KMS-11 (cell line): Measurements from ENCODE around the gene C1orf74.
A peak's percentile ranks its signal among the peaks of the same experiment; 100 is the strongest.

ENCODE experiments used
- H2AFZ ChIP-seq: fragments of 200-600 bp; sonication (generic); 2 replicates; pipeline ENCODE4 v1.6.1; 2016; ENCODE audit warnings: antibody characterized with exemption, mixed run types, low read depth
- H3K27ac ChIP-seq: fragments of 200-600 bp; sonication (generic); 2 replicates; pipeline ENCODE4 v1.6.1; 2016; ENCODE audit warnings: mild to moderate bottlenecking, mixed run types
- H3K27me3 ChIP-seq: fragments of 200-600 bp; sonication (generic); 2 replicates; pipeline ENCODE4 v1.6.1; 2017; ENCODE audit warnings: mild to moderate bottlenecking, low read depth, mixed run types, moderate library complexity; ENCODE audit not compliant: insufficient read depth
- H3K36me3 ChIP-seq: fragments of 200-600 bp; sonication (generic); 2 replicates; pipeline ENCODE4 v1.6.1; 2017; ENCODE audit warnings: mild to moderate bottlenecking, mixed run types; ENCODE audit not compliant: insufficient read depth
- H3K4me1 ChIP-seq: fragments of 200-600 bp; sonication (generic); 2 replicates; pipeline ENCODE4 v1.6.1; 2016; ENCODE audit warnings: mild to moderate bottlenecking, low read depth, mixed run types; ENCODE audit not compliant: poor library complexity, severe bottlenecking
- H3K4me2 ChIP-seq: fragments of 200-600 bp; sonication (generic); 2 replicates; pipeline ENCODE4 v1.7.0; 2016; ENCODE audit warnings: mild to moderate bottlenecking, mixed run types
- H3K4me3 ChIP-seq: fragments of 200-600 bp; sonication (generic); IDR thresholded peaks from 2 replicates; pipeline ENCODE4 v1.6.1; 2017; ENCODE audit warnings: low read depth, low read length, mixed read lengths; ENCODE audit not compliant: insufficient read depth
- H3K79me2 ChIP-seq: fragments of 200-600 bp; sonication (generic); 2 replicates; pipeline ENCODE4 v1.6.1; 2016; ENCODE audit warnings: low read depth, mixed run types; ENCODE audit not compliant: insufficient read depth
- H3K9ac ChIP-seq: fragments of 200-600 bp; sonication (generic); 2 replicates; pipeline ENCODE4 v1.6.1; 2016; ENCODE audit warnings: mild to moderate bottlenecking, mixed run types
- H4K20me1 ChIP-seq: fragments of 200-600 bp; sonication (generic); 2 replicates; pipeline ENCODE4 v1.6.1; 2016; ENCODE audit warnings: mild to moderate bottlenecking, mixed run types; ENCODE audit not compliant: insufficient read depth
- TF ChIP-seq, protein P1 (sequence below): fragments of 200-600 bp; sonication (generic); conservative IDR thresholded peaks from 2 replicates; pipeline ENCODE4 v1.6.1; 2017; ENCODE audit warnings: low read depth, mild to moderate bottlenecking, antibody characterized with exemption, low read length, moderate library complexity, mixed read lengths

Gene C1orf74

DNA sequence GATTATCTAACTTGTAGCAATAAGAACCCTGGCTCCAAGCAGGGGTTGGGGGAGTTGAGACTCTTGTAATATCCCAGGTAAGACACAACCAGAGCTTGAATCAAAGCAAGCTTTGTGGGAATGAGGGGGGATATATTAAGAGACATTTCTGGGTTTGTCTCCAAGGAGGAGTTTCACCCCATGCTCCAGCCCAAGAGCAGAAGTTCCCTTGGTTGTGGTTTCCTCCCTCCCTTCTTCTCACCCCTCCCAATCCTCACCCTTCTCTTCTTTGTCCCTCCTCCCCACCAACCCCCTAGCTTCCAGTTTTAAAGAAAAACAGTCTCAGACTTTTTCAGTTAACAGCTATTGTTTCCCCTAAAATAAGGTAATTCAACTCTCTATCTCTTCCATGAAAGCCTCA is 16.7 kb downstream of the C1orf74 start:
- TF ChIP-seq, protein P1, sequence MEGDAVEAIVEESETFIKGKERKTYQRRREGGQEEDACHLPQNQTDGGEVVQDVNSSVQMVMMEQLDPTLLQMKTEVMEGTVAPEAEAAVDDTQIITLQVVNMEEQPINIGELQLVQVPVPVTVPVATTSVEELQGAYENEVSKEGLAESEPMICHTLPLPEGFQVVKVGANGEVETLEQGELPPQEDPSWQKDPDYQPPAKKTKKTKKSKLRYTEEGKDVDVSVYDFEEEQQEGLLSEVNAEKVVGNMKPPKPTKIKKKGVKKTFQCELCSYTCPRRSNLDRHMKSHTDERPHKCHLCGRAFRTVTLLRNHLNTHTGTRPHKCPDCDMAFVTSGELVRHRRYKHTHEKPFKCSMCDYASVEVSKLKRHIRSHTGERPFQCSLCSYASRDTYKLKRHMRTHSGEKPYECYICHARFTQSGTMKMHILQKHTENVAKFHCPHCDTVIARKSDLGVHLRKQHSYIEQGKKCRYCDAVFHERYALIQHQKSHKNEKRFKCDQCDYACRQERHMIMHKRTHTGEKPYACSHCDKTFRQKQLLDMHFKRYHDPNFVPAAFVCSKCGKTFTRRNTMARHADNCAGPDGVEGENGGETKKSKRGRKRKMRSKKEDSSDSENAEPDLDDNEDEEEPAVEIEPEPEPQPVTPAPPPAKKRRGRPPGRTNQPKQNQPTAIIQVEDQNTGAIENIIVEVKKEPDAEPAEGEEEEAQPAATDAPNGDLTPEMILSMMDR: peak; percentile 1; the same call in 1 of the 2 replicates
- H3K4me2 ChIP-seq: peak overlapping the region; percentile 74
- no peak overlapping the region for H2AFZ ChIP-seq
- peak overlapping the region; percentile 0; the same call in 1 of the 2 replicates for H3K9ac ChIP-seq
- no peaks in the 10 kb centered on the region for H3K36me3 ChIP-seq
- no peak overlapping the region for H3K4me3 ChIP-seq
- H3K79me2 ChIP-seq: peaks cover 10% of the 10 kb centered on the region
- peak overlapping the region; percentile 76 for H3K27ac ChIP-seq
- no peaks in the 10 kb centered on the region for H4K20me1 ChIP-seq
- H3K27me3 ChIP-seq: no peaks in the 10 kb centered on the region
- peaks cover 39% of the 10 kb centered on the region for H3K4me1 ChIP-seq

DNA sequence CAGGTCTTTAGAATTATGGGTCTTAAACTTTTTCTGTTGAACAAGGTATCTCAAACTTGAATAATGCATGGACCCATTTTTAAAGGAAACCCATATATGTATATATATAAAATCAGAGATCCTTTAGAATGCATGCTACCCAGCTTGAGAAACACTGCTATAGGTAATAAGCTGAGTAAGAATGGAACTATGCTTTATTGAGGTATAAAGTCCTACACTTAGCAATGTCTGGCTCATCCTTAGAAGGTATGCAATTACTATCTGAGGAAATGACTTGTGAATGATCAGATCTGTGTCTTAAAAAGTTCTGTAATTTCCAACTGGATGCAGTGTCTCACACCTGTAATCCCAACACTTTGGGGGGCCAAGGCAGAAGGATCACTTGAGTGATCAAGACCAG is 17.3 kb downstream of the C1orf74 start:
- Histone ChIP-seq H4K20me1 (no peaks in the 10 kb centered on the region), H3K4me2 (peak overlapping the region; percentile 74), H3K27me3 (no peaks in the 10 kb centered on the region), H3K4me1 (peaks cover 39% of the 10 kb centered on the region), H3K9ac (peak overlapping the region; percentile 0; the same call in 1 of the 2 replicates), H3K4me3 (no peak overlapping the region), H3K27ac (peak overlapping the region; percentile 76; the same call in 1 of the 2 replicates), H3K79me2 (peaks cover 10% of the 10 kb centered on the region), H2AFZ (no peak overlapping the region), H3K36me3 (no peaks in the 10 kb centered on the region)
- TF ChIP-seq, protein P1: no peak

DNA sequence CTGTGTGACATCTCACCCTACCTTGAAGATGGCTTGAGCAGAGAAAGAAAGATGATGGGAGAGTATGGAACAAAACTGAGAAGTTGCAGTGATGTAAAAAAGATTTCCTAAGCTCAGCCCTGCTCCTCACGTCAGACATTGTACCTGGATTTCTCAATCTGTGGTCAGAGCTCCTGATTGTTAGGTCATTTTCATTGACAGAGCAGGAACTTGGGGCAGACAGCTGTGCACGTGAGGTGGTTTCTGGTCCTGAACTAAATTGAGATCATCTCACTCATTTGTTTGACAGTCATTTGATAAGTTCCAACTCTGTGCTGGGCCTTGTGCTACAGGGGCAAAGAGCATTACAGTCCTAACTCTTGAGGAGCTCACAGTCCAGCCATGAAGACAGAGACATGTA is 18.3 kb downstream of the C1orf74 start:
- H3K4me3 ChIP-seq: no peak overlapping the region
- TF ChIP-seq, protein P1: no peak
- no peaks in the 10 kb centered on the region for H4K20me1 ChIP-seq
- peaks cover 39% of the 10 kb centered on the region for H3K4me1 ChIP-seq
- no peak overlapping the region for H3K9ac ChIP-seq
- H3K79me2 ChIP-seq: peaks cover 10% of the 10 kb centered on the region
- H3K27ac ChIP-seq: no peak overlapping the region
- H3K36me3 ChIP-seq: no peaks in the 10 kb centered on the region
- H3K4me2 ChIP-seq: peak overlapping the region; percentile 74; the same call in 1 of the 2 replicates
- H3K27me3 ChIP-seq: no peaks in the 10 kb centered on the region
- H2AFZ ChIP-seq: no peak overlapping the region

DNA sequence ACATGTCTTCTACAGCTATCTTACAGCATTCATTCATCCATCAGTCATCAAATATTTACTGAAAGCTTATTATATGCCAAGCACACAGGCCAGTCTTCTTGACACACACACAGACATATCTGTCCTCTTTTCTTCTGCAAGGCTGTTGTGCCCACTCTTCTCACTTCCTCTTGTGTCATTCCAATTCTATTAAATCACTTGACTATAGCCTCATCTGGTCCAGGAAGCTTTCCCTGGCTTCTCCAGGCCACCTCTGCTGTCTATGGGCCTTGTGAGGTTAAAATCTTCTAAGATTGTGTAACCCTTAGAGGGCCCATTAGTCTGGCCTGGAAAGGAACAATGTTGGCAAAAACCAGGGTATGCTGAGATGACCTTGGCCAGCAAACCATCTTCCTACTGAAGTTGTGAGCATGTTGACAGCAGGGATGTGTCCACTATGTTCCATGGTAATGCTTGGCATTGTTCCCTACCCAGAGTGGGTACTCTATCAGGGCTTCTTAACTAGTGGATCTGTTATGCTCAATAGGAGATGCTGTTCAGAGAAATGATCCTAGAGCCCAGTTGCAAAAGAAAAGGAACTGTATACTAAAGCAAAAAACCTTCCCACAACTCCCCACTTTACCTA is 23.2 kb downstream of the C1orf74 start:
- Histone ChIP-seq H3K27me3 (no peaks in the 10 kb centered on the region), H3K4me2 (no peak overlapping the region), H3K9ac (no peak overlapping the region), H3K4me1 (peaks cover 36% of the 10 kb centered on the region), H3K36me3 (no peaks in the 10 kb centered on the region), H2AFZ (no peak overlapping the region), H3K4me3 (no peak overlapping the region), H4K20me1 (no peaks in the 10 kb centered on the region), H3K27ac (no peak overlapping the region), H3K79me2 (no peaks in the 10 kb centered on the region)
- TF ChIP-seq, protein P1: no peak
